HG03175 (cell line): ENCODE measurements around the gene HINFP.
A peak's percentile ranks its signal among the peaks of the same experiment; 100 is the strongest.
"Not testable (repeated sequence)": the region's sequence is repeated elsewhere in the genome, so short reads cannot be mapped to it uniquely, and the experiment has no call there.

Experiments
- ATAC-seq: cut with Tn5 transposase; IDR thresholded peaks from one replicate; pipeline ENCODE4 v1.9.1; 2021; ENCODE audit warnings: mild to moderate bottlenecking, moderate library complexity; ENCODE audit not compliant: unreplicated experiment

The HINFP gene

DNA sequence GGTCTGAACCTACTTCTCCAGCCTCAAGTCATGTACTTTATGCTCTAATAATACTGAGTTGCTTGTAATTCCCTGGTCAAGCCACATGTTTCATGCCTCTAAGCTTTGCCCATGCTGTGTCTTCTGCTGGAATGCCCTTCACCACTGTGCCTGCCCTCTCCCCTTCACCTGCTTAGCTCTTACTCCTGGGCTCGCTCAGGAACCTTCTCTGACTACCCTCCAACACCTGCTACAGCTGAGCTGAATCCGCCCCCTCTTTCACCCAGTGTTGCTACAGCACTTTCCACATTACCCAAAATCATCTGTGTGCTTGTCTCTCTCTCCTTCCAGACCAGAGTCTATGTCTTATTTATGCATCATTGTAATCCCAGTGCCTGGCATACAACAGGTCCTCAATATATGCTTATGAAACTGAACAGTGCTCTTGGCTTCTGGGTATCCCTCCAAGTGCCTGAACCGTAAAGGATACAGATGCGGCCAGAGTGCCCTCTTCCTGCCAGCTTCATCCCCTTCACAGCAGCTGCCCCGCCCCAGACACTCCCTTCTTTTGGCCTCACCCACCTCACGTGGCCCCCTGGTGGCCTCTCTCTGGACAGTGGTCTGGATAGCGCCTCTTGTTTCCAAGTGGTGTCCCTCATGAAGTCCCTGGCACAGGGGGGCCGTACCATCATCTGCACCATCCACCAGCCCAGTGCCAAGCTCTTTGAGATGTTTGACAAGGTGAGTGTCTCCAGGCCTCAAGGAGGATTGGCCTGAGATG is 34.5 kb downstream of the HINFP start:
- no peak for ATAC-seq

DNA sequence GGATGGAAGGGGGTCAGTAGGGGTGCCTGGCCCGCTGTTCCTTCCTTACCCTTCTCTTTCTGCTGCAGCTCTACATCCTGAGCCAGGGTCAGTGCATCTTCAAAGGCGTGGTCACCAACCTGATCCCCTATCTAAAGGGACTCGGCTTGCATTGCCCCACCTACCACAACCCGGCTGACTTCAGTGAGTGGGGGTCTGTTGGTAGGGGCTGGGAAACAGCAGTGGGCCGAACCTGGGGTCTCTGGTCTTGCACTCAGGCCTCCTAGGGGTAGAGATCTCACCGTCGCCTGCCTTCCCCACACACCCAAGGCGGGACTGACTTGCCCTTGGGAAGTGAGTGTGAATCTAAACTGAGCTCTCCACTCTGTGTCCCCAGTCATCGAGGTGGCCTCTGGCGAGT is 35.1 kb downstream of the HINFP start:
- no peak for ATAC-seq

GRCh38 chr11:119157063-119157462 is 35.7 kb downstream of the HINFP start:
- no peak for ATAC-seq

DNA sequence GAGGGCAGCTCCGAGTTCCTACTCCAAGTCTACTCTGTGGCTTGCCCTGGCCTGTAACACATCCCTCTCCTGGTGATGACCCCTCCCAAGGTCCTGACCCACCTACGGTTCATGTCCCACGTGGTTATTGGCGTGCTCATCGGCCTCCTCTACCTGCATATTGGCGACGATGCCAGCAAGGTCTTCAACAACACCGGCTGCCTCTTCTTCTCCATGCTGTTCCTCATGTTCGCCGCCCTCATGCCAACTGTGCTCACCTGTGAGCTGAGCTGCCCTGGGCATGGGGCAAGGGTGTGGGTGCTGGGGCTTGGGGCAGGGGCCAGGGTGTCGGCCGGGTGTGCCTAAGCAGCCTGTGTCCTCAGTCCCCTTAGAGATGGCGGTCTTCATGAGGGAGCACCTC is 37.1 kb downstream of the HINFP start:
- ATAC-seq: no peak

DNA sequence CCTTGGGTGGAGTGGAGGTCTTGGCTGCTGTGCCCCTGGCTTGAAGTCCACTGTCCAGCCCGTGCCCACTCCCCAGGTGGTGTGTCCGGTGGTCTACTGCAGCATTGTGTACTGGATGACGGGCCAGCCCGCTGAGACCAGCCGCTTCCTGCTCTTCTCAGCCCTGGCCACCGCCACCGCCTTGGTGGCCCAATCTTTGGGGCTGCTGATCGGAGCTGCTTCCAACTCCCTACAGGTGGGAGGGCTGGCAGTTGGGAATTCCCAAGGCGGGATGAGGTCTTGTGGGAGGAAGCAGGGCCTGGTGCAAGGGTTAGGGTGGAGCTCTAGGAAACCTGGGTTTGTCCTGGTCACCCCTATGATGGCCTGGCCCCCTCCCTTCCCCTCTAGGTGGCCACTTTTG is 38.8 kb downstream of the HINFP start:
- no peak for ATAC-seq

DNA sequence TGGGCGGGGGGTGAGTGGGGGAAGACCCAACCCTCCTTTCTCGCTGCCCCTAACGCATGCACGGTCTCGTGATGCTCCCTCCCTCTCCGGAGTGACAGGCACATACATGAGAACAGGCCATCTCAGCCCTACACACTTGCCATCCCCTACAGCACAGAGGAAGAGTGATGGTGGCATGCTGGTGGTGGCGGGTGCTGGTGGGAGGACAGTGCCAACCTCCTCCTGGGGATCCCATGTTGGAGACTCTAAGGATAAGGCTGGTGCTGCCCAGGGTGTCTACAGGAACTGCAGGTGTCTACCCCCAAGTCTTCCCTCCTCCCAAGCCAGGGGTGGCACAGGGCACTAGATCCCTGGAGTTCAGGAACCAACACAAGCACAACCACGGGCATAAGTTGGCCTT is 40.5 kb downstream of the HINFP start:
- no peak for ATAC-seq

DNA sequence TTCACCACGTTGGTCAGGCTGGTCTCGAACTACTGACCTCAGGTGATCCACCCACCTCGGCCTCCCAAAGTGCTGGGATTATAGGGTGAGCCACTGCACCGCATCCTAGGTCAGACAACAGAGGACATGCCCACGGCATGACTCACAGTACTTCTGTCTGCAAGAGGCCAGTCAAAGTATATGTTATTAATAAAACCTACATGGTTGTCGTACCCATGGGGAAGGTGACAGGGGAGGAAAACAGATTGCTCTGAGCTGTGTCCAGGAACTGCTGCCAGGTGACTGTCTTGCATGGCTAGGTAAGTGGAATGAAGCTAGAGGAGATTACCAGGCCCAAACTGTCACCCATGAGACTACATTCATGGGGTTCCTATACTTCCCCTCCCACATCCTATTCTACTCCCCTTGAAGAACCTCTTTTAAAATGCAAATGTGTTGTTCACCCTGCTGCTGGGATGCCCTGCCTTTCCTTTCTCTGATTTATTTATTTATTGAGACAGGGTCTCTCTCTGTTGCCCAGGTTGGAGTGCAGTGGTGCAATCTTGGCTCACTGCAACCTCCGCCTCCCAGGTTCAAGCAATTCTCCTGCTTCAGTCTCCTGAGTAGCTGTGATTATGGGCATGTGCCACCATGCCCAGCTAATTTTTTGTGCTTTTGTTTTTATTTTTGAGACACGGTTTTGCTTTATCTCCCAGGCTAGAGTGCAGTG is 45.1 kb downstream of the HINFP start:
- no peak for ATAC-seq

DNA sequence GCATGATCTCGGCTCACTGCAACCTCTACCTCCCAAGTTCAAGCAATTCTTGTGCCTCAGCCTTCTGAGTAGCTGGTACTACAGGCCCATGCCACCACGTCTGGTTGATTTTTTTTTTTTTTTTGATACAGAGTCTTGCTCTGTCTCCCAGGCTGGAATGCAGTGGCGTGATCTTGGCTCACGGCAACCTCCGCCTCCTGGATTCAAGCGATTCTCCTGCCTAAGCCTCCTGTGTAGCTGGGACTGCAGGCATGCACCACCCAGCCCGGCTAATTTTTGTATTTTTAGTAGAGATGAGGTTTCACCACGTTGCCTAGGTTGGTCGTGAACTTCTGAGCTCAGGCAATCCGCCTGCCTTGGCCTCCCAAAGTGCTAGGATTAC is 45.7 kb downstream of the HINFP start:
- ATAC-seq: not testable (repeated sequence)

DNA sequence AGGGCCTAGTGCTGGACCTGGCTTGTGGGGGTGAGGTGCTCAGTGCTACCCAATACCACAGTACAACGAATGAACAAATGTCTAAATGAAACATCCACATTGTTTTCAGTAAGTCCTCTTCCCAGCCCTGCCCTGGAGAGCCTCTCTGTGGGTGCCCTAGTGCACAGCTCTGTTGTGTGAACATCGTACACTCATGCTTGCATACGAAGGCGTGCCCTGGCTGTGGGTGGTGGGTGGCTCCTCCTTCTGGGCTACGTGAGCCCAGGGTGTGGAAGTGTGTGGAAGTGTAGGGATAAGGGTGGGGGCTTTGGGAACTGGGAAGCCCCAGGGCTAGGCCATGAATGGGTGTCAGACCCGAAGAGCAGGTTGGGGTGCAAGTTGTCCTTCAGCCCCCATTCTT is 46.6 kb downstream of the HINFP start:
- no peak for ATAC-seq

GRCh38 chr11:119168471-119169281 is 47.3 kb downstream of the HINFP start, which contains the start of gene NLRX1:
NLRX1 (plus strand) TSS chr11:119168725; CDS start chr11:119171404, 2,679 bp downstream.
- peak; percentile 93 for ATAC-seq

DNA sequence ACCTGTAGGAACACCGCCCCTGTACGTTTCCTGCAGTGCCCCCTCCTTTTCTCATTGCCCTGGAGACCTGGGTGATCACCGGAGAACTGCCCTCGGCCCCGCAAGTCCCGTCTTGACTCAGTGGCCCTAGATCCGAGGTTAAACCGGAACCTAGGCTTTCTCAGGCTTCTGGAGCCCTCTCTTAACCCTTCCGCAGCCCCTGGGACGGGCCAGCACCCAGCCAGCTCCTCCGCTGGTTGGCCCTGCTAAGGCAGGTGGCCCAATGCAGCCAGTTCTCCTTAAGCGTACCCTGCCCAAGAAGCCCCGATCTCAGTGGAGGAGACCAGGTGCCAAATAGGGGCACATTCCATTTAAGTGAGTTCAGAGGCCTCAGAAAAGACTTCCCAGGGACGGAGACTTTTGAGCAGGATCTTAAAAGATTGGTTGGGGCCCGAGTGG is 47.9 kb downstream of the HINFP start:
- ATAC-seq: peak; percentile 26

DNA sequence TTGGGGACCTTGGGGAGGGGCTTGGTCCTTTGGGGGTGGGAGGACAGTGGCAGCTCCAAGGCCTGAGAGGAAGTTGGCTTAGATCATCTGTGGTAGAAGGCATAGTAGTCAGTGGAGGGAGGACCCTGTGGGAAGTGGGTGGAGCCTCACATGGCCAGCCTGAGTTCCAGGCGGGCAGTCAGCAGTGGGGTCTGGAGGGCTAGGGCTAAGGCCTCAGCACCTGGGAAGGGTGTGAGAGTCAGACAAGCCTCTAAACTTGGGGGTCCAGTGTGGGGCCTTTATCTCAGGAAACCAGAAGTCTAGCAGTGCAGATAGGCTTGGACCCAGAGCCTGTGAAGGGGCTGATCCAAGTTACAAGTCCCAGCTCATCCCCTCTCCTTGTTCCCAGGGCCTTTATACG is 51.1 kb downstream of the HINFP start:
- ATAC-seq: no peak

DNA sequence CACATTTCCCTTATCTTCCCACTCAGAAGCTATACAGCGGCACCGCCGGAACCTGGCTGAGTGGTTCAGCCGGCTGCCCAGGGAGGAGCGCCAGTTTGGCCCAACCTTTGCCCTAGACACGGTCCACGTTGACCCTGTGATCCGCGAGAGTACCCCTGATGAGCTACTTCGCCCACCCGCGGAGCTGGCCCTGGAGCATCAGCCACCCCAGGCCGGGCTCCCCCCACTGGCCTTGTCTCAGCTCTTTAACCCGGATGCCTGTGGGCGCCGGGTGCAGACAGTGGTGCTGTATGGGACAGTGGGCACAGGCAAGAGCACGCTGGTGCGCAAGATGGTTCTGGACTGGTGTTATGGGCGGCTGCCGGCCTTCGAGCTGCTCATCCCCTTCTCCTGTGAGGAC is 52.1 kb downstream of the HINFP start:
- no peak for ATAC-seq

DNA sequence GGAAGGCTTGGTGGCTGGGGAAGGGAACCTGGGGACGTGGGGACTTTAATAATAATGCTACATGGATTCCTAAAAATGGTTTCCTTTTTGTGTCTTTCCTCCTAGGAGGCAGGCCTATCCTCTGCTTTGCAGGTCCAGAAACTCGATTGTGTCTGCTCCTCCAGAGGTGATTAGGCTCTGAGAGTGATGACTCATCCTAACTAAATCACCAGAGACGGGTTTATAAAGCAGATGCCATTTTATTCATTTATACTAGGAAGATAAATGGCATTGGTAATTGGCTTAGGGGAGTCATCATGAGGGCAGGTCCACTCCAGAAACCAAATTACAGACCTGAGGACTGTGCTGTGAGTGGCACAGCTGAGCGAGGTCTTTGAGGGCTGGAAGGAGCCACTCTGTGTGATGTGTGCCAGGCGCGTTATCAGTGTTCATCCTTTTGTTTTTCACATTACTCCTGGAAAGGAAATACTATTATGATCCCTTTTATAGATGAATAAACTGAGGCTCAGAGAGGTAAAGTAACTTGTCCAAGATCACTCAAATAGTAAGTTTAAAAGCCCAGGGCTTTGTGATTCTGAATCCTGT is 54.2 kb downstream of the HINFP start:
- no peak for ATAC-seq

DNA sequence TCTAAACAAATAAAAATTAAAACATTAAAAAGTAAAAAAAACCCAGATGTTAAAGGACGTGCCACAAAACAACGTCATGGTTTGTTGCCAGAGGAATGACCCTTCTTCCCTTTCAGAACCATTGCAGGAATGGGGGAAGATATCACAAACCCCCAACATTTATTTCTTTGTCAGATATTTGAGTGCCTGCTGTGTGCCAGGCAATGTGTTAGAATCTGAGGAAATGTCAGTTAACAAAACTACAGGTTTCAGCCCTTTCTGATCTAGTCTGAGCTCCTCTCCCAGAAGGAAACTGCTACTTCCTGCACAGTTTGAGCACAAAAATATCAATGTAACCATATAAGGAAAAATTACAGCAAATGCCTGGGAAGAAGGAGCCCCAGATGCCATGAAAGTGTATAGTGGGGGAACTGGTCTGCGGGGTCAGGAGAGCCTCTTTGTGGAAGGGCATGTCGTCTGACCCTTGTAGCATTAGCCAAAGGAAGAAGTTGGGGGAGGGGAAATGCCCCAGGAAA is 56.8 kb downstream of the HINFP start:
- no peak for ATAC-seq

DNA sequence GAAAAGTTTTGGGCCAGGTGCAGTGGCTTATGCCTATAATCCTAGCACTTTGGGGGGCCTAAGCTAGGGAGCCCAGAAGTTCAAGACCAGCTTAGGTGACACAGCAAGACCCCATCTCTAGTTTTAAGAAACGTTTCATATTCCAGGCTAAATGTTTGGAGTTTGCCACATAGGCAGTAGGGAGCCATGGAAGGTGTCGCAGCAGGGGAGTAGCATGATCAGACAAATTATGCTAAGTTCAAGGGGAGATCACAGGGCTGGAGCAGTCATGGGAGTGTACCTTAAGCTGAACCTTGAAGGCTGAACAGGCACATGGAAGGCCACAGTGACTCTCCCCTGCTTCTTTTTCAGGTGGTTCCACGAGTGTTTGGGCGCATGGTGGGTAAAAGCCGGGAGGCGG is 58.0 kb downstream of the HINFP start:
- ATAC-seq: no peak

- ATAC-seq: no peak
Measured at GRCh38 chr11:119179983-119180382, 58.6 kb downstream of the HINFP start.

- no peak for ATAC-seq
Measured at GRCh38 chr11:119180729-119181676, 59.6 kb downstream of the HINFP start.

GRCh38 chr11:119181677-119182412 is 60.5 kb downstream of the HINFP start:
- no peak for ATAC-seq
